ENCODE data around the gene PGBD5. TPM values are rescaled to one million over a fixed set of nuclear protein-coding genes. Genes with fewer than 3 reads are reported as not detected.

PGBD5 gene
- total and polyA plus RNA-seq, 9 of the 15 experiments (the other 6 are each of a cell fraction or from before 2014, with no cell fraction given) = under 0.01 to 0.40 (median 0.10) TPM; not detected in 3

DNA sequence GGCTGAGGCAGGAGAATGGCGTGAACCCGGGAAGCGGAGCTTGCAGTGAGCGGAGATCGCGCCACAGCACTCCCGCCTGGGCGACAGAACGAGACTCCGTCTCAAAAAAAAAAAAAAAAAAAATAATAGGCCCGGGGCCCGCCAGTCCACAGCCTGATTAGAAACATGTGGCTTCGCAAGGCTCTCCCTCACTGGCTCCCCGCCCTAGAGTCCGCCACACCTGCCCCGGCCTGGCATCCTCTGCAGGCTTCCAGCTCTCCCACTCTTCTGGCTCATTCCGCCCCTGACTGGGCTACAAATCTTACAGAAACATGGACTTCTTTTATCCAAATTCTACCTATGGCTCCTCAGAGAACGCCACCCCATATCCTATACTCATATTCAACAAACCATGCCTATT lies 32.4 kb downstream of the PGBD5 start (continued):
- TF ChIP-seq ZNF395 (CRISPR knock-in tag; IDR thresholded peaks at IDR 0.05) = no peak
- no peak for TF ChIP-seq SRSF1 (IDR thresholded peaks at IDR 0.05; ENCODE audit: low read depth, low read length)
- no peak for TF ChIP-seq NFXL1 (CRISPR knock-in tag; IDR thresholded peaks at IDR 0.05)
- TF ChIP-seq, protein P1, sequence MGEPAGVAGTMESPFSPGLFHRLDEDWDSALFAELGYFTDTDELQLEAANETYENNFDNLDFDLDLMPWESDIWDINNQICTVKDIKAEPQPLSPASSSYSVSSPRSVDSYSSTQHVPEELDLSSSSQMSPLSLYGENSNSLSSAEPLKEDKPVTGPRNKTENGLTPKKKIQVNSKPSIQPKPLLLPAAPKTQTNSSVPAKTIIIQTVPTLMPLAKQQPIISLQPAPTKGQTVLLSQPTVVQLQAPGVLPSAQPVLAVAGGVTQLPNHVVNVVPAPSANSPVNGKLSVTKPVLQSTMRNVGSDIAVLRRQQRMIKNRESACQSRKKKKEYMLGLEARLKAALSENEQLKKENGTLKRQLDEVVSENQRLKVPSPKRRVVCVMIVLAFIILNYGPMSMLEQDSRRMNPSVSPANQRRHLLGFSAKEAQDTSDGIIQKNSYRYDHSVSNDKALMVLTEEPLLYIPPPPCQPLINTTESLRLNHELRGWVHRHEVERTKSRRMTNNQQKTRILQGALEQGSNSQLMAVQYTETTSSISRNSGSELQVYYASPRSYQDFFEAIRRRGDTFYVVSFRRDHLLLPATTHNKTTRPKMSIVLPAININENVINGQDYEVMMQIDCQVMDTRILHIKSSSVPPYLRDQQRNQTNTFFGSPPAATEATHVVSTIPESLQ (CRISPR knock-in tag; IDR thresholded peaks at IDR 0.05) = no peak
- TF ChIP-seq FIP1L1 (IDR thresholded peaks at IDR 0.05; ENCODE audit: low read depth, low read length, poor library complexity, severe bottlenecking) = no peak
- TF ChIP-seq DACH1 (IDR thresholded peaks at IDR 0.05; ENCODE audit: partially characterized antibody) = no peak
- TF ChIP-seq, protein P2, sequence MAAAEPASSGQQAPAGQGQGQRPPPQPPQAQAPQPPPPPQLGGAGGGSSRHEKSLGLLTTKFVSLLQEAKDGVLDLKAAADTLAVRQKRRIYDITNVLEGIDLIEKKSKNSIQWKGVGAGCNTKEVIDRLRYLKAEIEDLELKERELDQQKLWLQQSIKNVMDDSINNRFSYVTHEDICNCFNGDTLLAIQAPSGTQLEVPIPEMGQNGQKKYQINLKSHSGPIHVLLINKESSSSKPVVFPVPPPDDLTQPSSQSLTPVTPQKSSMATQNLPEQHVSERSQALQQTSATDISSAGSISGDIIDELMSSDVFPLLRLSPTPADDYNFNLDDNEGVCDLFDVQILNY (CRISPR knock-in tag; IDR thresholded peaks at IDR 0.05) = no peak
- TF ChIP-seq, protein P3, sequence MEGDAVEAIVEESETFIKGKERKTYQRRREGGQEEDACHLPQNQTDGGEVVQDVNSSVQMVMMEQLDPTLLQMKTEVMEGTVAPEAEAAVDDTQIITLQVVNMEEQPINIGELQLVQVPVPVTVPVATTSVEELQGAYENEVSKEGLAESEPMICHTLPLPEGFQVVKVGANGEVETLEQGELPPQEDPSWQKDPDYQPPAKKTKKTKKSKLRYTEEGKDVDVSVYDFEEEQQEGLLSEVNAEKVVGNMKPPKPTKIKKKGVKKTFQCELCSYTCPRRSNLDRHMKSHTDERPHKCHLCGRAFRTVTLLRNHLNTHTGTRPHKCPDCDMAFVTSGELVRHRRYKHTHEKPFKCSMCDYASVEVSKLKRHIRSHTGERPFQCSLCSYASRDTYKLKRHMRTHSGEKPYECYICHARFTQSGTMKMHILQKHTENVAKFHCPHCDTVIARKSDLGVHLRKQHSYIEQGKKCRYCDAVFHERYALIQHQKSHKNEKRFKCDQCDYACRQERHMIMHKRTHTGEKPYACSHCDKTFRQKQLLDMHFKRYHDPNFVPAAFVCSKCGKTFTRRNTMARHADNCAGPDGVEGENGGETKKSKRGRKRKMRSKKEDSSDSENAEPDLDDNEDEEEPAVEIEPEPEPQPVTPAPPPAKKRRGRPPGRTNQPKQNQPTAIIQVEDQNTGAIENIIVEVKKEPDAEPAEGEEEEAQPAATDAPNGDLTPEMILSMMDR (IDR thresholded peaks at IDR 0.05 in 2 of 3, conservative IDR thresholded peaks at IDR 0.05 in 1 of 3; ENCODE audit: insufficient read depth in 2 of 3, low read depth in 1 of 3, low read length in 3 of 3) = no peak
- TF ChIP-seq GABPB1 (CRISPR knock-in tag; IDR thresholded peaks at IDR 0.05) = no peak

All from K562 (cell line).